Measurements from ENCODE around the gene SURF4.

DNA sequence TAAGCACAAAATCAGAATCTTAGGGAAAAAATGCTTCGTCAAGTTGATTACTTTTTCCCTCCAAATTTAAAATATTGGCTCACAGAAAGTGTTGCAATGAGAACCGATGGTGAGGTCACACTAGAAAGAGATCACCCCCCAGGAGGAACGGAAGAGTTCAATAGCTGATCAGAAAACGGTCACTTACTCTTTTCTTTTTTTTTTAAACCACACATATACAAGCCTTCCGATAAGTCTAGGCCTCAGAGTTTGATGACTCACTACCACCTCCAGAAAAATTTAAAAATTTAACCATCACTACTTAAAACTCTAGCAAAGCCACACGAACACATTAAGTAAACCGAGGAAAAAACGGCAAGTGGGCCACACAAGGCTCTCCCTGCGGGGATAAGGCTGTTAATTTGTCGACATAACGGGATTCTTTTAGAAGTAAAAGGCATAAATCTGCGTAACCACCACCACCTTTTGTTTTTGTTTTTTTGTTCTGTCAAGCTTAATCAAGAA, 1.2 kb downstream of the SURF4 start:
- TF ChIP-seq FOXP2 (optimal IDR thresholded peaks at IDR 0.05; ENCODE audit: control extremely low read depth, extremely low read length, insufficient read depth), result no peak
- TF ChIP-seq POLR2AphosphoS5 (IDR thresholded peaks at IDR 0.05; ENCODE audit: borderline replicate concordance, low read depth, low read length), result no peak
- TF ChIP-seq EZH2 (IDR thresholded peaks at IDR 0.05), result no peak
